GM19193 (cell line): ENCODE results near the gene BRK1.

ENCODE experiments used
- POLR2A ChIP-seq: IDR thresholded peaks from 4 replicates; pipeline ENCODE4 v1.6.1; 2011; ENCODE audit not compliant: insufficient read depth, insufficient read length; ENCODE audit errors: extremely low read depth

The BRK1 gene

GRCh38 chr3:10173095-10173925 lies 57.8 kb downstream of the BRK1 start:
- no peak for TF ChIP-seq POLR2A

DNA sequence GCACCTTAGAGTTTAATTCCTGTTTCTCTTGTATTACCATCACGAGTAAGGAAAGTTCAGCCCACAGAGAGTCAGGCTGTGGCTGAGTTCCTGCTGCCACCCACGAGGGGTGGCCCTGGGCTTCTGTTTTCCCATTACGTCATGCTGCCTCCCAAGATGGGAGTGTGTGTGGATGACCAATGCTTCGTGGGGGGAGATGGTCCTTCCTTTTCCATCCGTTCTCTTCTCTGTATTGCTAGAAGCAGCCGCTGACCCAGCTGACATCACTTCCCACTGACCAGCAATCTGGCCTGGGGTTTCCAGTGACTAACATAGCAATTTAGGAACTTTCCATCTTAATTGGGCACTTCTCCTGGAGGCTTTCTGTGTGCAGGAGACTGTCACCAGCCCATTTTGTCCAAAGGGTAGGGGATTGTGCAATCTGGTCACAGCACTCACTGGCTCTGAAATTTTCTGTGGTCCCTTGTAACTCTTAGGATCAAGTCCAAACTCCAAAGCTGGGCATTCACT lies 58.5 kb downstream of the BRK1 start:
- TF ChIP-seq POLR2A: no peak
